ENCODE measurements around the gene SCO1. TPM values are rescaled to one million over a fixed set of nuclear protein-coding genes. Genes with fewer than 3 reads are reported as not detected.

Gene SCO1
- total RNA-seq, 2 experiments from 2014 or later: 39.7 to 42.3 TPM

DNA sequence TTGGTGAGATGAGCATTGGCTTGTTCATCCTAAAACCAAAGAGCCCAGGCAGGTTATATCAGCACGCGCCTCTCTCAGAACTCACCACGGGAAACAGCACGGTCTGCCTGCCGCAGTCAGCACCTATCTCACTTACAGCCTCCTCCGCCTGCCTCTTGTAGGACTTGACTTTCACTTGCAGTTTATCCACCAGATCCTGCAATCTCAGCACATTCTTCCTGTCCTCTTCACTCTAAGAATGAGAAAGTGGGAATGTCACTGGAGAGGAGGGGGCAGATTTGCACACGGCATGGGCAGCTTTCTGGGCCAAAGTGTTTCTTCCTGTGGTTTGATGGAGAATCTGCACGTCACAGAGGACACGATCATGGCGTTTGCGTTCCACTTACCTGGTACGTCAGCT, 67.6 kb downstream of the SCO1 start:
- no peaks in the 10 kb centered on the region for H3K27me3 Mint-ChIP-seq
- H3K9me3 Mint-ChIP-seq (ENCODE audit: low read depth): no peaks in the 10 kb centered on the region
- ChIA-PET POLR2A (no interaction called here), CTCF (interaction anchor here (0.6 to 10.1 kb wide), 12 partner anchors 9 to 301 kb away, joined by 3 to 70 read pairs (median 4); no protein-coding TSS in a partner anchor)
- no peak overlapping the region for H3K4me3 Mint-ChIP-seq
- H3K27ac Mint-ChIP-seq: no peak overlapping the region
- no peak for DNase-seq
- peaks cover 34% of the 10 kb centered on the region for H3K36me3 Mint-ChIP-seq (ENCODE audit: low read depth)
- intact Hi-C loops (cut with DNase I, micrococcal nuclease): loop anchor here in 1 of 2 experiments (10.0 kb wide), 1 partner anchor 665 kb away; no protein-coding TSS in a partner anchor
- ATAC-seq: no peak
- H3K4me1 Mint-ChIP-seq: peaks cover 2% of the 10 kb centered on the region

DNA sequence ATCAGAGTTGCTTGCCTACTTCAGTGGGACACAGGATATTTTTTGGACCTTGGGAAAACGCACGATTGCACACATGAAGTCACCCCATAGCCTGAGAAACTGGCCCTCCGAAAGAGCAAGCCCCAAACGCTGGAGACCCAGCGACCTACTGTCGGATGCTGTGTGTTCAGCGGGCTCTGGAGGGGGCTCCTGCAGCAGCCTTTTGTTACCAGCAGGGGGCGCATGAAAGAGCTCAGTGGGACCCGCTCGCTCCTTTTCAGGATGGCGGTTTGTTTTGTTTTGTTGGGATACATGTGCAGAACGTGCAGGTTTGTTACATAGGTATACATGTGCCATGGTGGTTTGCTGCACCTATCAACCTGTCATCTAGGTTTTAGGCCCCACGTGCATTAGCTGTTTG, 68.6 kb downstream of the SCO1 start:
- intact Hi-C loops (cut with DNase I, micrococcal nuclease): loop anchor here in 1 of 2 experiments (10.0 kb wide), 1 partner anchor 664 kb away; no protein-coding TSS in a partner anchor
- Mint-ChIP-seq H3K36me3 (ENCODE audit: low read depth) (peaks cover 31% of the 10 kb centered on the region), H3K9me3 (ENCODE audit: low read depth) (no peaks in the 10 kb centered on the region), H3K4me1 (peaks cover 2% of the 10 kb centered on the region), H3K27ac (no peak overlapping the region), H3K27me3 (no peaks in the 10 kb centered on the region), H3K4me3 (no peak overlapping the region)
- ChIA-PET POLR2A (no interaction called here), CTCF (interaction anchor here (0.6 to 10.1 kb wide), 6 partner anchors 10 to 1301 kb away, joined by 3 to 70 read pairs (median 7); no protein-coding TSS in a partner anchor)
- peak; percentile 30 for DNase-seq
- no peak for ATAC-seq

DNA sequence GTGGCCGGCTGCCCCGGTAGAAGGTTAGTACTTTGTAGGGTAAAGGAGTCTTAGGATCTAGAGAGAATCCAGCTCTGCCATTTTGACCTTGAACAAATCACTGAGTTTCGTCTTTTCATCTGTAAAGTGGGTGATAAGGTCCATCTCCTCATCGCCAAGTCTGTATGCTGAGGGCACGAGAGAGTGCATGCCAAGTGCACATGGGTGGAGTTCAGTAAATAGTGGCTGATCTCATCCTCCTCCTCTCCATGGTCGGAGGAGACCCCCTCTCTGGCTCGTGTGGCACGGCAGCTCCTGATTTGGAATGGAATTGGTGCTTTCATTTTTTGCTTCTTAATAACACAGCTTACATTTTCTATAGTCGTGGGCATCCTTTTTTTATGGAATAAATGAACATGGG, 70.9 kb downstream of the SCO1 start:
- H3K4me3 Mint-ChIP-seq: no peak overlapping the region
- ChIA-PET POLR2A (no interaction called here), CTCF (interaction anchor here (10.1 kb wide), 1 partner anchor 9 kb away, joined by 70 read pairs; no protein-coding TSS in a partner anchor)
- H3K4me1 Mint-ChIP-seq: no peaks in the 10 kb centered on the region
- no peak overlapping the region for H3K27ac Mint-ChIP-seq
- ATAC-seq: no peak
- no peak for DNase-seq
- peaks cover 20% of the 10 kb centered on the region for H3K36me3 Mint-ChIP-seq (ENCODE audit: low read depth)
- intact Hi-C loops (cut with DNase I, micrococcal nuclease): loop anchor here in 1 of 2 experiments (10.0 kb wide), 1 partner anchor 662 kb away; no protein-coding TSS in a partner anchor
- no peaks in the 10 kb centered on the region for H3K9me3 Mint-ChIP-seq (ENCODE audit: low read depth)
- H3K27me3 Mint-ChIP-seq: peaks cover 2% of the 10 kb centered on the region

DNA sequence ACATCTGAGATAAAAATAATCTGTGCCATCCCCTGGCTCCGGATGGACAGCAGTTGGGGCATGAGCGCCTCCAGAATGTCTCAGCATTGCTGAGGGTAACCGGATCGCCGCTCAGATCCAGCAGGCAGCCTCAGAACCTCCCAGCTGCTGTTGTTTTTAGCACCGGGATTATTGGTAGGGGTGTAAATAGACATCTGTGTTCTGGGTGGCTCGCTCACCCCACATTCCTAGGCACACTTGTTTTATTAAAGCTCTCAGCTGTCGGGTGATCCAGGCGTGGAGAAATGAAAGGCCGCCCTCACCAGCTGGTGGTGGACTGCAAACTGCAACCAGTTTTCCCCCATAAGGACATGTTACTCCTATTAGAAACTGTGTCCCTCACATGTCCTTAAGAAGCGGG, 72.4 kb downstream of the SCO1 start:
- ChIA-PET CTCF (interaction anchor here (0.5 to 2.2 kb wide), 5 partner anchors 8 to 297 kb away, joined by 3 to 5 read pairs (median 3); no protein-coding TSS in a partner anchor), POLR2A (no interaction called here)
- H3K27ac Mint-ChIP-seq: no peak overlapping the region
- H3K9me3 Mint-ChIP-seq (ENCODE audit: low read depth): no peaks in the 10 kb centered on the region
- no peak for ATAC-seq
- H3K36me3 Mint-ChIP-seq (ENCODE audit: low read depth): peaks cover 11% of the 10 kb centered on the region
- H3K4me1 Mint-ChIP-seq: no peaks in the 10 kb centered on the region
- no peak for DNase-seq
- H3K27me3 Mint-ChIP-seq: peaks cover 2% of the 10 kb centered on the region
- intact Hi-C loops (cut with DNase I, micrococcal nuclease): loop anchor here in 1 of 2 experiments (10.0 kb wide), 1 partner anchor 660 kb away; no protein-coding TSS in a partner anchor
- no peak overlapping the region for H3K4me3 Mint-ChIP-seq

- no peak for ATAC-seq
- H3K4me3 Mint-ChIP-seq: no peak overlapping the region
- no peaks in the 10 kb centered on the region for H3K4me1 Mint-ChIP-seq
- ChIA-PET POLR2A (no interaction called here), CTCF (interaction anchor here (0.8 to 2.2 kb wide), 3 partner anchors 9 to 296 kb away, joined by 3 to 5 read pairs (median 4); no protein-coding TSS in a partner anchor)
- intact Hi-C loops (cut with DNase I, micrococcal nuclease): loop anchor here in 1 of 2 experiments (10.0 kb wide), 1 partner anchor 659 kb away; no protein-coding TSS in a partner anchor
- H3K27me3 Mint-ChIP-seq: peaks cover 2% of the 10 kb centered on the region
- peaks cover 3% of the 10 kb centered on the region for H3K36me3 Mint-ChIP-seq (ENCODE audit: low read depth)
- no peak for DNase-seq
- H3K27ac Mint-ChIP-seq: no peak overlapping the region
- H3K9me3 Mint-ChIP-seq (ENCODE audit: low read depth): no peaks in the 10 kb centered on the region
Observed at GRCh38 chr17:10623737-10624338, 73.5 kb downstream of the SCO1 start.

GRCh38 chr17:10622617-10623485, 74.5 kb downstream of the SCO1 start:
- POLR2A ChIA-PET: no interaction called here
- intact Hi-C loops (cut with DNase I, micrococcal nuclease): loop anchor here in 1 of 2 experiments (10.0 kb wide), 1 partner anchor 658 kb away; no protein-coding TSS in a partner anchor
- Mint-ChIP-seq H3K9me3 (ENCODE audit: low read depth) (no peaks in the 10 kb centered on the region), H3K4me3 (no peak overlapping the region), H3K27ac (no peak overlapping the region), H3K27me3 (peaks cover 2% of the 10 kb centered on the region), H3K36me3 (ENCODE audit: low read depth) (no peaks in the 10 kb centered on the region), H3K4me1 (no peaks in the 10 kb centered on the region)
- CTCF ChIA-PET: interaction anchor here (0.8 to 1.6 kb wide), 4 partner anchors 8 to 379 kb away, joined by 3 read pairs; no protein-coding TSS in a partner anchor
- no peak for ATAC-seq
- DNase-seq: no peak

Other genes with a start within 250 kb of the SCO1 start
- not detected for gene MYH4, start 228.0 kb downstream of the SCO1 start, total RNA-seq
- gene MYH1, start 179.0 kb downstream of the SCO1 start, total RNA-seq: not detected
- not detected for gene MYH2, start 147.9 kb downstream of the SCO1 start, total RNA-seq
- 1 to 10 TPM; 3.3 to 3.5 TPM for gene MYH3, start 40.2 kb downstream of the SCO1 start, total RNA-seq
- gene ADPRM, start 61 bp upstream of the SCO1 start, total RNA-seq: 10 to 100 TPM; 11.2 to 12.8 TPM
- 1 to 10 TPM; 1.1 to 2.1 TPM for gene TMEM220, start 32.5 kb upstream of the SCO1 start, total RNA-seq
- gene TMEM238L, start 106.6 kb upstream of the SCO1 start, total RNA-seq: not detected
- gene PIRT, start 140.6 kb upstream of the SCO1 start, total RNA-seq: not detected